A549 (cell line): Measurements from ENCODE around the gene GNAS-AS1. TPM values are rescaled to one million over a fixed set of nuclear protein-coding genes. Genes with fewer than 3 reads are reported as not detected.

Experiments
- ATAC-seq, 2 experiments: fragments of 200-7000 bp in 1 of 2; fragments of >200 bp in 1 of 2; cut with Nextera tagmentation in 1 of 2; cut with Tn5 transposase in 1 of 2; 3 replicates each; pipeline versions ENCODE4 v1.8.0 to v1.9.1; 2018 to 2020; ENCODE audit warnings: mild to moderate bottlenecking in 1 of 2, moderate library complexity in 1 of 2
- CTCF ChIA-PET: fragments of 300-600 bp; sonication (Branson Sonifier 250); formaldehyde crosslinking; extraction: SDS; loops from one replicate; lab custom pipeline; 2021; ENCODE audit warnings: antibody characterized with exemption, inconsistent platforms; lab: Yijun Ruan, JAX
- POLR2A ChIA-PET: fragments of 350-600 bp; formaldehyde crosslinking; extraction: SDS; loops from one replicate; lab custom pipeline; 2021; ENCODE audit warnings: antibody characterized with exemption, inconsistent platforms; lab: Yijun Ruan, JAX
- DNase-seq, 2 experiments: peaks; one replicate each; pipeline versions ENCODE4 v3.0.0 to v3.0.0-alpha.2; 2011 to 2016; ENCODE audit warnings: low read depth in 1 of 2, low spot score in 1 of 2
- FAIRE-seq: peaks from 2 replicates; lab custom pipeline; 2011; peaks lifted over from hg19 to GRCh38; lab: Jason Lieb, UNC
- H3K27ac ChIP-seq, 2 experiments: fragments of >200 bp; sonication (Bioruptor Twin); formaldehyde crosslinking; 3 replicates each; pipeline ENCODE4 v1.5.1; 2016 to 2017
- H3K4me1 ChIP-seq: fragments of >200 bp; sonication (Bioruptor Twin); formaldehyde crosslinking; 3 replicates; pipeline ENCODE4 v1.6.1; 2016
- H3K4me2 ChIP-seq: fragments of >200 bp; sonication (Bioruptor Twin); formaldehyde crosslinking; 3 replicates; pipeline ENCODE4 v1.6.1; 2016
- H3K4me3 ChIP-seq: fragments of >200 bp; sonication (Bioruptor Twin); formaldehyde crosslinking; 3 replicates; pipeline ENCODE4 v1.5.1; 2016
- H3K9me3 ChIP-seq: fragments of >200 bp; sonication (Bioruptor Twin); formaldehyde crosslinking; 3 replicates; pipeline ENCODE4 v1.6.1; 2016
- BCL3 ChIP-seq: fragments of >200 bp; sonication (Bioruptor Twin); formaldehyde crosslinking; IDR thresholded peaks from 3 replicates; pipeline ENCODE4 v1.6.1; 2016
- CHD4 ChIP-seq: fragments of 200-600 bp; sonication (generic); IDR thresholded peaks from 2 replicates; pipeline ENCODE4 v1.6.1; 2016; ENCODE audit warnings: antibody characterized with exemption, mild to moderate bottlenecking, borderline replicate concordance
- EHF ChIP-seq: fragments of 250-450 bp; sonication (Bioruptor Pico); IDR thresholded peaks from 2 replicates; pipeline ENCODE4 v1.5.0; 2020; ENCODE audit warnings: mild to moderate bottlenecking
- ELK1 ChIP-seq: fragments of 150-350 bp; IDR thresholded peaks from 2 replicates; pipeline ENCODE4 v1.6.1; 2014; ENCODE audit warnings: low read depth, mild to moderate bottlenecking, low read length
- FOSB ChIP-seq: fragments of 250-450 bp; sonication (Bioruptor Pico); IDR thresholded peaks from 2 replicates; pipeline ENCODE4 v1.5.0; 2020; ENCODE audit warnings: mild to moderate bottlenecking, moderate library complexity
- FOSL2 ChIP-seq, 2 experiments: fragments of 450-650 bp in 1 of 2; fragments of >200 bp in 1 of 2; sonication (Bioruptor Twin) in 1 of 2; formaldehyde crosslinking; IDR thresholded peaks; 2 replicates each; pipeline versions ENCODE4 v1.5.0 to v1.6.1; 2016 to 2020; ENCODE audit warnings: mild to moderate bottlenecking in 1 of 2, moderate library complexity in 1 of 2
- HOXA7 ChIP-seq: fragments of 250-450 bp; sonication (Bioruptor Pico); IDR thresholded peaks from 2 replicates; pipeline ENCODE4 v1.5.0; 2020; ENCODE audit warnings: mild to moderate bottlenecking, moderate library complexity
- HOXB5 ChIP-seq: fragments of 250-450 bp; sonication (Bioruptor Pico); IDR thresholded peaks from 2 replicates; pipeline ENCODE4 v1.5.0; 2020; ENCODE audit warnings: mild to moderate bottlenecking, moderate library complexity
- MAX ChIP-seq: IDR thresholded peaks from 2 replicates; pipeline ENCODE4 v1.6.1; 2012
- MAZ ChIP-seq: fragments of 150-350 bp; IDR thresholded peaks from 2 replicates; pipeline ENCODE4 v1.6.1; 2014; ENCODE audit warnings: antibody characterized with exemption, low read depth, low read length, borderline replicate concordance
- MYC ChIP-seq: IDR thresholded peaks from 2 replicates; pipeline ENCODE4 v1.6.1; 2012; ENCODE audit warnings: mild to moderate bottlenecking, inconsistent platforms, low read length, improper control_type of control experiment, borderline replicate concordance
- RCOR1 ChIP-seq: fragments of 150-350 bp; IDR thresholded peaks from 2 replicates; pipeline ENCODE4 v1.6.1; 2014; ENCODE audit warnings: antibody characterized with exemption, low read length, low read depth
- RFX5 ChIP-seq: fragments of 450-650 bp; IDR thresholded peaks from 2 replicates; pipeline ENCODE4 v1.7.1; 2014; ENCODE audit warnings: antibody characterized with exemption, mild to moderate bottlenecking, moderate library complexity
- RNF2 ChIP-seq: fragments of 200-600 bp; sonication (generic); IDR thresholded peaks from 2 replicates; pipeline ENCODE4 v1.6.1; 2016; ENCODE audit warnings: low read depth, mild to moderate bottlenecking, antibody characterized with exemption, moderate library complexity, borderline replicate concordance
- SREBF2 ChIP-seq: fragments of 450-650 bp; IDR thresholded peaks from 2 replicates; pipeline ENCODE4 v1.6.1; 2014; ENCODE audit warnings: mild to moderate bottlenecking, moderate library complexity
- WGBS: methylation state at CpG from one replicate; pipeline ENCODE4 v1.1.6; 2017; ENCODE audit errors: missing lambda C conversion rate; 5-methylcytosine and 5-hydroxymethylcytosine counted together
- polyA plus RNA-seq, 4 experiments: library from polyadenylated mRNA; depleted of rRNA in 3 of 4; stranded (reverse); fragments of >200 nt; fragmentation: RNase III in 1 of 4; extraction: RNeasy Plus Mini Kit Qiagen cat#74134 plus additional on column Dnase treatment in 1 of 4; gene quantifications; 2 replicates in 3 of 4; 3 replicates in 1 of 4; pipeline ENCODE4 v1.2.3, GENCODE V29; 2011 to 2017
- TF ChIP-seq, protein P1 (sequence below): fragments of >200 bp; sonication (Bioruptor Twin); formaldehyde crosslinking; IDR thresholded peaks from 3 replicates; pipeline ENCODE4 v1.5.1; 2016
- TF ChIP-seq, protein P2 (sequence below): fragments of >200 bp; sonication (Bioruptor Twin); formaldehyde crosslinking; IDR thresholded peaks from 2 replicates; pipeline ENCODE4 v1.6.1; 2016

GNAS-AS1 gene
- polyA plus RNA-seq, 2 of the 4 experiments (the other 2 are of a cell fraction), result not detected

- 53% methylated on average over 11 of the region's 13 CpGs for WGBS
- DNase-seq (no peak), FAIRE-seq (no peak), ATAC-seq (no peak)
- Histone ChIP-seq H3K4me1 (no peaks in the 10 kb centered on the region), H3K4me3 (no peak overlapping the region), H3K9me3 (no peaks in the 10 kb centered on the region), H3K4me2 (no peak overlapping the region), H3K27ac (no peak overlapping the region)
- ChIA-PET POLR2A (no interaction called here), CTCF (interaction anchor here (1.5 kb wide), 1 partner anchor 14 kb away, joined by 4 read pairs; no protein-coding TSS in a partner anchor)
- TF ChIP-seq RFX5, result no peak
- TF ChIP-seq, protein P1, sequence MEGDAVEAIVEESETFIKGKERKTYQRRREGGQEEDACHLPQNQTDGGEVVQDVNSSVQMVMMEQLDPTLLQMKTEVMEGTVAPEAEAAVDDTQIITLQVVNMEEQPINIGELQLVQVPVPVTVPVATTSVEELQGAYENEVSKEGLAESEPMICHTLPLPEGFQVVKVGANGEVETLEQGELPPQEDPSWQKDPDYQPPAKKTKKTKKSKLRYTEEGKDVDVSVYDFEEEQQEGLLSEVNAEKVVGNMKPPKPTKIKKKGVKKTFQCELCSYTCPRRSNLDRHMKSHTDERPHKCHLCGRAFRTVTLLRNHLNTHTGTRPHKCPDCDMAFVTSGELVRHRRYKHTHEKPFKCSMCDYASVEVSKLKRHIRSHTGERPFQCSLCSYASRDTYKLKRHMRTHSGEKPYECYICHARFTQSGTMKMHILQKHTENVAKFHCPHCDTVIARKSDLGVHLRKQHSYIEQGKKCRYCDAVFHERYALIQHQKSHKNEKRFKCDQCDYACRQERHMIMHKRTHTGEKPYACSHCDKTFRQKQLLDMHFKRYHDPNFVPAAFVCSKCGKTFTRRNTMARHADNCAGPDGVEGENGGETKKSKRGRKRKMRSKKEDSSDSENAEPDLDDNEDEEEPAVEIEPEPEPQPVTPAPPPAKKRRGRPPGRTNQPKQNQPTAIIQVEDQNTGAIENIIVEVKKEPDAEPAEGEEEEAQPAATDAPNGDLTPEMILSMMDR, result no peak
- TF ChIP-seq MAZ, result no peak
- no peak for TF ChIP-seq MAX
- TF ChIP-seq FOSB, result no peak
- TF ChIP-seq EHF (CRISPR knock-in tag), result no peak
- TF ChIP-seq ELK1, result no peak
- no peak for TF ChIP-seq BCL3
These were observed 30.8 kb downstream of the GNAS-AS1 start for GRCh38 chr20:58819921-58820320.

- FAIRE-seq (no peak), ATAC-seq (no peak), DNase-seq (no peak)
- Histone ChIP-seq H3K4me3 (no peak overlapping the region), H3K4me2 (no peak overlapping the region), H3K9me3 (no peaks in the 10 kb centered on the region), H3K27ac (no peak overlapping the region), H3K4me1 (no peaks in the 10 kb centered on the region)
- CTCF ChIA-PET, result interaction anchor here (0.6 kb wide), 1 partner anchor 615 kb away, joined by 4 read pairs; no protein-coding TSS in a partner anchor
- no peak for TF ChIP-seq RNF2
- 33% methylated on average over 8 of the region's 8 CpGs for WGBS
- POLR2A ChIA-PET, result no interaction called here
These were observed 32.0 kb downstream of the GNAS-AS1 start for GRCh38 chr20:58818586-58819285.

DNA sequence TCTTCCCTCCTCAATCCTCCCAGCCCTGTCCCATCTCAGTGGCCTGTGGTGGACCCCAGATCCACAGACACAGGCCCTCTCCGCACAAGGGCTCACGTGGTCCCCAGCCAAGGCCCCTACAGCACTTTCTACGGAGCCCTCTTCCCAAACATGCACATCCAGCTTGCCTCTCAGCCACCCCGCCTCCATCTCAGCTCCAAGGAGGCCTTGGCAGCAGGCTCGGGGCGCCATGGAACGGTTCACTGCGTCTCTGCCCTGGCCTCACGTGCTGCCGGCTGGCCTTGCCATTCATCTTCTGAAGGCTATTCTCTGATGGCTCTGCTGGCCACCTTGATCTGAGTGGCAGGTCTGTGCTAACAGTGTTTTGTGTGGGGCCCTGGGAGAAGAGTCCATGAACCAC lies 33.0 kb downstream of the GNAS-AS1 start:
- ATAC-seq, result no peak
- WGBS, result 77% methylated on average over 6 of the region's 10 CpGs
- CTCF ChIA-PET, result no interaction called here
- Histone ChIP-seq H3K9me3 (no peaks in the 10 kb centered on the region), H3K4me3 (no peak overlapping the region), H3K4me2 (no peak overlapping the region), H3K27ac (no peak overlapping the region), H3K4me1 (no peaks in the 10 kb centered on the region)
- DNase-seq, result no peak
- FAIRE-seq, result no peak
- POLR2A ChIA-PET, result no interaction called here
- TF ChIP-seq EHF (CRISPR knock-in tag) (no peak), RFX5 (no peak), HOXA7 (CRISPR knock-in tag) (no peak), HOXB5 (CRISPR knock-in tag) (no peak), SREBF2 (no peak), CHD4 (no peak), FOSL2 (IDR thresholded peaks at IDR 0.05) (no peak), FOSL2 (CRISPR knock-in tag; IDR thresholded peaks at IDR 0.05) (no peak), RCOR1 (no peak), MYC (no peak)
- TF ChIP-seq, protein P2, sequence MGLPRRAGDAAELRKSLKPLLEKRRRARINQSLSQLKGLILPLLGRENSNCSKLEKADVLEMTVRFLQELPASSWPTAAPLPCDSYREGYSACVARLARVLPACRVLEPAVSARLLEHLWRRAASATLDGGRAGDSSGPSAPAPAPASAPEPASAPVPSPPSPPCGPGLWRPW, result no peak
